Astrocyte (in vitro differentiated cells and primary cell): ENCODE data around the gene PHB1. TPM values are rescaled to one million over a fixed set of nuclear protein-coding genes. Genes with fewer than 3 reads are reported as not detected.

Source experiments
- DNase-seq: peaks from one replicate; pipeline ENCODE4 v3.0.0-alpha.2; 2010; ENCODE audit warnings: low read depth
- FAIRE-seq: peaks from 2 replicates; lab custom pipeline; 2011; peaks lifted over from hg19 to GRCh38; lab: Jason Lieb, UNC
- H2AFZ ChIP-seq: 2 replicates; pipeline ENCODE4 v1.6.0; 2012; ENCODE audit warnings: low read depth, low read length, inconsistent platforms
- H3K27ac ChIP-seq: 2 replicates; pipeline ENCODE4 v1.5.1; 2011; ENCODE audit warnings: low read depth, low read length, inconsistent platforms
- H3K27me3 ChIP-seq: 2 replicates; pipeline ENCODE4 v1.6.0; 2011; ENCODE audit warnings: low read length, inconsistent platforms; ENCODE audit not compliant: insufficient read depth
- H3K36me3 ChIP-seq: 2 replicates; pipeline ENCODE4 v1.5.1; 2011; ENCODE audit warnings: low read length, inconsistent platforms; ENCODE audit not compliant: insufficient read depth
- H3K4me1 ChIP-seq: 2 replicates; pipeline ENCODE4 v1.5.1; 2011; ENCODE audit warnings: low read length, inconsistent platforms; ENCODE audit not compliant: insufficient read depth
- H3K4me2 ChIP-seq: 2 replicates; pipeline ENCODE4 v1.6.0; 2012; ENCODE audit warnings: low read length, inconsistent platforms
- H3K4me3 ChIP-seq: 2 replicates; pipeline ENCODE4 v1.5.1; 2011; ENCODE audit warnings: low read depth, mild to moderate bottlenecking, low read length, inconsistent platforms; ENCODE audit not compliant: insufficient read depth
- H3K79me2 ChIP-seq: 2 replicates; pipeline ENCODE4 v1.6.0; 2012; ENCODE audit warnings: mild to moderate bottlenecking, low read length, inconsistent platforms; ENCODE audit not compliant: insufficient read depth
- H3K9ac ChIP-seq: 2 replicates; pipeline ENCODE4 v1.6.0; 2012; ENCODE audit warnings: mild to moderate bottlenecking, low read length, inconsistent platforms
- H3K9me3 ChIP-seq: 2 replicates; pipeline ENCODE4 v1.5.1; 2012; ENCODE audit warnings: low read depth, mild to moderate bottlenecking, low read length, inconsistent platforms; ENCODE audit not compliant: insufficient read depth
- H4K20me1 ChIP-seq: 2 replicates; pipeline ENCODE4 v1.6.0; 2012; ENCODE audit warnings: low read length, inconsistent platforms; ENCODE audit not compliant: insufficient read depth
- H3K27ac Mint-ChIP-seq: one replicate; pipeline ENCODE4 v1.8.0; 2021; ENCODE audit warnings: mild to moderate bottlenecking, mixed read lengths; ENCODE audit not compliant: unreplicated experiment
- H3K27me3 Mint-ChIP-seq: one replicate; pipeline ENCODE4 v1.8.0; 2021; ENCODE audit warnings: low read depth, mixed read lengths; ENCODE audit not compliant: unreplicated experiment
- H3K36me3 Mint-ChIP-seq: one replicate; pipeline ENCODE4 v1.8.0; 2021; ENCODE audit warnings: low read depth, mixed read lengths; ENCODE audit not compliant: unreplicated experiment
- H3K4me1 Mint-ChIP-seq: one replicate; pipeline ENCODE4 v1.8.0; 2021; ENCODE audit warnings: low read depth, mixed read lengths; ENCODE audit not compliant: unreplicated experiment
- H3K4me3 Mint-ChIP-seq: one replicate; pipeline ENCODE4 v1.8.0; 2021; ENCODE audit warnings: mild to moderate bottlenecking, moderate library complexity, mixed read lengths; ENCODE audit not compliant: unreplicated experiment
- H3K9me3 Mint-ChIP-seq: one replicate; pipeline ENCODE4 v1.8.0; 2021; ENCODE audit warnings: mild to moderate bottlenecking, mixed read lengths; ENCODE audit not compliant: unreplicated experiment
- CTCF ChIP-seq: IDR thresholded peaks from 2 replicates; pipeline ENCODE4 v1.5.1; 2011; ENCODE audit warnings: low read depth, mild to moderate bottlenecking, inconsistent platforms, low read length, moderate library complexity; ENCODE audit not compliant: insufficient read depth
- EZH2 ChIP-seq: IDR thresholded peaks from 2 replicates; pipeline ENCODE4 v1.6.1; 2012; ENCODE audit warnings: mild to moderate bottlenecking, low read length, inconsistent platforms; ENCODE audit not compliant: insufficient read depth
- total RNA-seq: library from RNA; stranded (reverse); gene quantifications from 2 replicates; pipeline ENCODE4 v1.2.1, GENCODE V29; 2021

Gene PHB1
- total RNA-seq, 1 donor from 2014 or later: 227 TPM

- peaks cover 11% of the 10 kb centered on the region for H3K4me1 Mint-ChIP-seq
- peaks cover 58% of the 10 kb centered on the region for H3K27me3 Mint-ChIP-seq
- H3K27ac Mint-ChIP-seq: peak overlapping the region; percentile 8
Observed at GRCh38 chr17:49457564-49458535, 43.2 kb upstream of the PHB1 start.

GRCh38 chr17:49456183-49456965 lies 41.7 kb upstream of the PHB1 start:
- Histone ChIP-seq H3K9me3 (no peaks in the 10 kb centered on the region), H3K4me2 (peak overlapping the region; percentile 59), H3K9ac (no peak overlapping the region), H3K4me1 (peaks cover 22% of the 10 kb centered on the region), H3K27me3 (peaks cover 37% of the 10 kb centered on the region), H3K79me2 (no peaks in the 10 kb centered on the region), H4K20me1 (peaks cover 2% of the 10 kb centered on the region), H3K27ac (no peak overlapping the region), H2AFZ (peak overlapping the region; percentile 51), H3K36me3 (no peaks in the 10 kb centered on the region), H3K4me3 (no peak overlapping the region)
- Mint-ChIP-seq H3K4me1 (peaks cover 11% of the 10 kb centered on the region), H3K27ac (no peak overlapping the region), H3K9me3 (no peaks in the 10 kb centered on the region), H3K36me3 (peaks cover 5% of the 10 kb centered on the region), H3K27me3 (peaks cover 47% of the 10 kb centered on the region), H3K4me3 (no peak overlapping the region)
- FAIRE-seq (no peak), DNase-seq (peak; percentile 85)
- TF ChIP-seq CTCF: no peak
- TF ChIP-seq EZH2: no peak

More at GRCh38 chr17:49457564-49458535, 43.2 kb upstream of the PHB1 start:
- Mint-ChIP-seq H3K4me3 (no peak overlapping the region), H3K9me3 (no peaks in the 10 kb centered on the region), H3K36me3 (peaks cover 5% of the 10 kb centered on the region)
- Histone ChIP-seq H4K20me1 (peaks cover 2% of the 10 kb centered on the region), H3K4me3 (no peak overlapping the region), H3K9me3 (no peaks in the 10 kb centered on the region), H3K36me3 (no peaks in the 10 kb centered on the region), H2AFZ (no peak overlapping the region), H3K9ac (no peak overlapping the region), H3K4me1 (peaks cover 22% of the 10 kb centered on the region), H3K27ac (no peak overlapping the region), H3K79me2 (no peaks in the 10 kb centered on the region), H3K4me2 (no peak overlapping the region), H3K27me3 (peaks cover 42% of the 10 kb centered on the region)
- FAIRE-seq: no peak
- no peak for DNase-seq
- TF ChIP-seq CTCF (no peak), EZH2 (no peak)
